Keratinocyte (primary cell): ENCODE results near the gene GPR176. TPM values are rescaled to one million over a fixed set of nuclear protein-coding genes. Genes with fewer than 3 reads are reported as not detected.

ENCODE experiments used
- DNase-seq: peaks from one replicate; pipeline ENCODE4 v3.0.0-alpha.2; 2011; ENCODE audit warnings: low read depth, missing footprints, low spot score
- FAIRE-seq: peaks from 2 replicates; lab custom pipeline; 2011; peaks lifted over from hg19 to GRCh38; lab: Jason Lieb, UNC
- H2AFZ ChIP-seq: 2 replicates; pipeline ENCODE4 v1.6.0; 2012; ENCODE audit warnings: low read length, control low read depth, inconsistent platforms; ENCODE audit not compliant: control insufficient read depth
- H3K27ac ChIP-seq: 2 replicates; pipeline ENCODE4 v1.5.1; 2011; ENCODE audit warnings: low read length; ENCODE audit not compliant: control insufficient read depth, insufficient read depth
- H3K27me3 ChIP-seq: 3 replicates; pipeline ENCODE4 v1.6.0; 2011; ENCODE audit warnings: low read length; ENCODE audit not compliant: control insufficient read depth, insufficient read depth; ENCODE audit errors: extremely low read depth
- H3K36me3 ChIP-seq, 2 experiments: 2 replicates in 1 of 2; 3 replicates in 1 of 2; pipeline ENCODE4 v1.5.1; 2011; ENCODE audit warnings: low read length in 2 of 2, mild to moderate bottlenecking in 1 of 2; ENCODE audit not compliant: control insufficient read depth in 2 of 2, insufficient read depth in 2 of 2; ENCODE audit errors: extremely low read depth in 1 of 2
- H3K4me1 ChIP-seq: 3 replicates; pipeline ENCODE4 v1.5.1; 2011; ENCODE audit warnings: low read length; ENCODE audit not compliant: control insufficient read depth, insufficient read depth; ENCODE audit errors: extremely low read depth
- H3K4me2 ChIP-seq: 3 replicates; pipeline ENCODE4 v1.6.0; 2011; ENCODE audit warnings: low read depth, low read length; ENCODE audit not compliant: control insufficient read depth, insufficient read depth; ENCODE audit errors: extremely low read depth
- H3K4me3 ChIP-seq, 3 experiments: fragments of 200-600 bp in 1 of 3; sonication (generic) in 1 of 3; 2 replicates in 2 of 3; 3 replicates in 1 of 3; pipeline ENCODE4 v1.5.1; 2011 to 2016; ENCODE audit warnings: low read length in 3 of 3, mild to moderate bottlenecking in 3 of 3, control low read depth in 2 of 3, inconsistent platforms in 1 of 3, low read depth in 1 of 3, mixed read lengths in 1 of 3, mixed run types in 1 of 3, moderate library complexity in 1 of 3; ENCODE audit not compliant: control insufficient read depth in 2 of 3, insufficient read depth in 2 of 3; ENCODE audit errors: extremely low read depth in 1 of 3
- H3K79me2 ChIP-seq: 2 replicates; pipeline ENCODE4 v1.6.0; 2012; ENCODE audit warnings: low read length; ENCODE audit not compliant: control insufficient read depth, insufficient read depth
- H3K9ac ChIP-seq: 3 replicates; pipeline ENCODE4 v1.6.0; 2011; ENCODE audit warnings: low read length; ENCODE audit not compliant: control insufficient read depth, insufficient read depth; ENCODE audit errors: extremely low read depth
- H3K9me1 ChIP-seq: 3 replicates; pipeline ENCODE4 v1.6.0; 2011; ENCODE audit warnings: low read length; ENCODE audit not compliant: control insufficient read depth, insufficient read depth; ENCODE audit errors: extremely low read depth
- H3K9me3 ChIP-seq: 2 replicates; pipeline ENCODE4 v1.5.1; 2012; ENCODE audit warnings: low read depth, low read length; ENCODE audit not compliant: control insufficient read depth
- H4K20me1 ChIP-seq: 3 replicates; pipeline ENCODE4 v1.6.0; 2011; ENCODE audit warnings: low read length; ENCODE audit not compliant: control insufficient read depth, insufficient read depth; ENCODE audit errors: extremely low read depth
- EZH2 ChIP-seq: IDR thresholded peaks from one replicate; pipeline ENCODE4 v1.6.1; 2012; ENCODE audit warnings: inconsistent platforms, mild to moderate bottlenecking, low read length, moderate library complexity
- dilution Hi-C: fragments of 300-500 bp; cut with MboI; formaldehyde crosslinking; loops from one replicate; pipeline ENCODE4 v1.7.0; 2020; ENCODE audit warnings: low sequenced_read_pairs; ENCODE audit not compliant: extremely low pct_ligation_motif_present
- polyA plus RNA-seq, 5 experiments: library from polyadenylated mRNA; depleted of rRNA in 3 of 5; stranded (reverse) in 3 of 5; stranded (forward) in 1 of 5; unstranded in 1 of 5; fragments of >200 nt; gene quantifications; 1 replicate in 1 of 5; 2 replicates in 3 of 5; 3 replicates in 1 of 5; pipeline versions ENCODE4 v1.2.1 to v1.2.3, GENCODE V29; 2011 to 2012; ENCODE audit warnings: missing spikeins in 2 of 5, low read depth in 1 of 5, low replicate concordance in 1 of 5
- TF ChIP-seq, protein P1 (sequence below), 3 experiments: IDR thresholded peaks in 1 of 3; conservative IDR thresholded peaks in 1 of 3; optimal IDR thresholded peaks in 1 of 3; 2 replicates in 2 of 3; 3 replicates in 1 of 3; pipeline versions ENCODE3 to v1.5.1; 2011; ENCODE audit warnings: low read length in 3 of 3, mild to moderate bottlenecking in 3 of 3, moderate library complexity in 2 of 3, control low read depth in 1 of 3, inconsistent platforms in 1 of 3; ENCODE audit not compliant: insufficient read depth in 2 of 3; ENCODE audit errors: extremely low read depth in 1 of 3

The GPR176 gene
- polyA plus RNA-seq, 1 donor (not counting 4 experiments of a cell fraction or from before 2014, with no cell fraction given), result 12.5 TPM

DNA sequence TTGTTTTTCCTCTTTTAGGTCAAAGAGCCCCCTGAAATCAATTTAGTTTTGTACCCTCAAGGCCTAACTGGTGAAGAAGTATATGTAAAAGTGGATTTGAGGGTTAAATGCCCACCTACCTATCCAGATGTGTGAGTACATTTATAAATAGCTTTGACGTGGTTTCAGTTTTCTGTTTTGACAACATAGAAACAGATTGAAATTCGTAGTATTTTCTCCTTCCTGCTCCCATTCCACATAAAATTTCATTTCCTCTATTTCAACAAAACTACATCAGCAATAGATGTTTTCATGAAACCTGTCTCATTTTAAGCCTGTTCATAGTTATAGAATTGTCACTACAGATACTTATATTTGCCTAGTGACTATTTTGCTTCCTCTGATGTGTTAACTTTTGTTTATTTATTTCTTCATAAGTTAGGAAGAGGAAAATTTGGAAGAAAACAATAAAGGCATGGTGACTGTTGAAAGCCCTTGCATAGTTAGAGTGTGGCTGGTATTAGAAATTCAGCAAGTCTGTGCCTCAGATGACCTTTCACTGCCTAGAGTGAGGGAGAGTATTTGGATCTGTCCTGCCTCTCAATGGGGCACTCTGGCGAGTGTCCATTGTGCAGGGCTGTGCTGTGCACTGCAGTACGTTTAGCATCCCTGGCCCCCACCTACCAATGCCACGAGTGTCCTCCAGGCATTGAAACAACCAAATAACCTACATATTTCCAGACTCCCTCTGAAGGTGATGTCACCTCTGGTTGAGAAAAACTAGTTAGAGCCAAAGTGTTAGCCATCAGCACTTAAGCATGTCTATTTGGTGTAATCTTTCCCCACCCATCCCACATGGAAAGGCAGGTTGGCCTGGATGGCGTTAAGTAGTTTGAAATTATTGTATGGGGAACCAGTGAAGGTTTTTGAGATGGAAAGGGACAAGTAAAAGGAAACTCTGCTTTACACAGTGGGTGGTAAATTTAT is 19.7 kb upstream of the GPR176 start:
- no peak for TF ChIP-seq EZH2
- TF ChIP-seq, protein P1, sequence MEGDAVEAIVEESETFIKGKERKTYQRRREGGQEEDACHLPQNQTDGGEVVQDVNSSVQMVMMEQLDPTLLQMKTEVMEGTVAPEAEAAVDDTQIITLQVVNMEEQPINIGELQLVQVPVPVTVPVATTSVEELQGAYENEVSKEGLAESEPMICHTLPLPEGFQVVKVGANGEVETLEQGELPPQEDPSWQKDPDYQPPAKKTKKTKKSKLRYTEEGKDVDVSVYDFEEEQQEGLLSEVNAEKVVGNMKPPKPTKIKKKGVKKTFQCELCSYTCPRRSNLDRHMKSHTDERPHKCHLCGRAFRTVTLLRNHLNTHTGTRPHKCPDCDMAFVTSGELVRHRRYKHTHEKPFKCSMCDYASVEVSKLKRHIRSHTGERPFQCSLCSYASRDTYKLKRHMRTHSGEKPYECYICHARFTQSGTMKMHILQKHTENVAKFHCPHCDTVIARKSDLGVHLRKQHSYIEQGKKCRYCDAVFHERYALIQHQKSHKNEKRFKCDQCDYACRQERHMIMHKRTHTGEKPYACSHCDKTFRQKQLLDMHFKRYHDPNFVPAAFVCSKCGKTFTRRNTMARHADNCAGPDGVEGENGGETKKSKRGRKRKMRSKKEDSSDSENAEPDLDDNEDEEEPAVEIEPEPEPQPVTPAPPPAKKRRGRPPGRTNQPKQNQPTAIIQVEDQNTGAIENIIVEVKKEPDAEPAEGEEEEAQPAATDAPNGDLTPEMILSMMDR (optimal IDR thresholded peaks at IDR 0.05 in 1 of 3, IDR thresholded peaks at IDR 0.05 in 1 of 3, conservative IDR thresholded peaks at IDR 0.05 in 1 of 3; ENCODE audit: extremely low read depth in 1 of 3, insufficient read depth in 2 of 3, low read length in 3 of 3), result no peak
- H4K20me1 ChIP-seq, result peaks cover 8% of the 10 kb centered on the region
- H3K27me3 ChIP-seq, result no peaks in the 10 kb centered on the region
- H3K4me3 ChIP-seq, result no peak overlapping the region
- H3K9ac ChIP-seq, result no peak overlapping the region
- peaks cover 64% of the 10 kb centered on the region for H3K79me2 ChIP-seq
- no peak overlapping the region for H3K27ac ChIP-seq
- dilution Hi-C loops, result no loop called here
- H3K4me1 ChIP-seq, result peaks cover 25% of the 10 kb centered on the region
- no peaks in the 10 kb centered on the region for H3K9me3 ChIP-seq
- FAIRE-seq (no peak), DNase-seq (no peak)
- H3K36me3 ChIP-seq, result peaks cover 19 to 26% of the 10 kb centered on the region in 2 experiments
- no peak overlapping the region for H3K4me2 ChIP-seq
- H3K9me1 ChIP-seq, result no peaks in the 10 kb centered on the region
- no peak overlapping the region for H2AFZ ChIP-seq

DNA sequence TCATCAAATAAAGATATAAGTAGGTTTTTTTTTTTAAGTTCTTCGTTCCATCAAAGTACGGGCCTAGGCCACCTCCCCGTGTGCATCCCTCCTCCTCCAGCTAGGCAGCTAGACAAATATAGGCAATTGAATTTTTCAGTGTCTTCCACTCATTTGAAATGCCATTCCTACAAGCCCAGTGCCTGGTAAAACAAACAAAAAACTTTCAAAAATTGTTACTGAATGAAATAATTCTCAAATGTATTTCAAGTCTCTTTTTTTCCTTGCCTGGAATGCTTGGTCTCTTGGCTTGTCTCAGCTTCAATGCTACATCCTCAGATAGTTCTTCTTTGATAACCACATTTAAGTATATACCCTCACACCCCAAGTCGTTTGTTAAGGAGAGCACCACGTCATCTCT is 17.6 kb upstream of the GPR176 start:
- H3K9me1 ChIP-seq, result no peaks in the 10 kb centered on the region
- H2AFZ ChIP-seq, result no peak overlapping the region
- H3K27me3 ChIP-seq, result no peaks in the 10 kb centered on the region
- peaks cover 14 to 17% of the 10 kb centered on the region in 2 experiments for H3K36me3 ChIP-seq
- H3K79me2 ChIP-seq, result peaks cover 70% of the 10 kb centered on the region
- no peak overlapping the region for H3K4me2 ChIP-seq
- peaks cover 29% of the 10 kb centered on the region for H3K4me1 ChIP-seq
- TF ChIP-seq EZH2, result no peak
- TF ChIP-seq, protein P1 (optimal IDR thresholded peaks at IDR 0.05 in 1 of 3, IDR thresholded peaks at IDR 0.05 in 1 of 3, conservative IDR thresholded peaks at IDR 0.05 in 1 of 3; ENCODE audit: extremely low read depth in 1 of 3, insufficient read depth in 2 of 3, low read length in 3 of 3), result no peak
- dilution Hi-C loops, result no loop called here
- H4K20me1 ChIP-seq, result peaks cover 8% of the 10 kb centered on the region
- no peak for DNase-seq
- H3K9me3 ChIP-seq, result no peaks in the 10 kb centered on the region
- H3K9ac ChIP-seq, result no peak overlapping the region
- FAIRE-seq, result no peak
- no peak overlapping the region for H3K4me3 ChIP-seq
- no peak overlapping the region for H3K27ac ChIP-seq
